Sigmoid colon (tissue), 4 donors: ENCODE data around the gene ZNF474.

Experiments
- EP300 ChIP-seq, 4 donors: sonication (generic); formaldehyde crosslinking; IDR thresholded peaks; one replicate each; pipeline ENCODE4 v1.6.1; 2017; ENCODE audit warnings: antibody characterized with exemption in 4 of 4
- POLR2AphosphoS5 ChIP-seq, 4 donors: sonication (generic); formaldehyde crosslinking; IDR thresholded peaks; one replicate each; pipeline ENCODE4 v1.6.1; 2017; ENCODE audit warnings: antibody characterized with exemption in 4 of 4
- TF ChIP-seq, protein P1 (sequence below), 4 experiments: fragments of 450-650 bp in 3 of 4; fragments of 200-600 bp in 1 of 4; IDR thresholded peaks; one replicate each; pipeline ENCODE4 v1.5.1; 2016 to 2019; ENCODE audit warnings: antibody characterized with exemption in 4 of 4, mild to moderate bottlenecking in 3 of 4, moderate library complexity in 2 of 4

DNA sequence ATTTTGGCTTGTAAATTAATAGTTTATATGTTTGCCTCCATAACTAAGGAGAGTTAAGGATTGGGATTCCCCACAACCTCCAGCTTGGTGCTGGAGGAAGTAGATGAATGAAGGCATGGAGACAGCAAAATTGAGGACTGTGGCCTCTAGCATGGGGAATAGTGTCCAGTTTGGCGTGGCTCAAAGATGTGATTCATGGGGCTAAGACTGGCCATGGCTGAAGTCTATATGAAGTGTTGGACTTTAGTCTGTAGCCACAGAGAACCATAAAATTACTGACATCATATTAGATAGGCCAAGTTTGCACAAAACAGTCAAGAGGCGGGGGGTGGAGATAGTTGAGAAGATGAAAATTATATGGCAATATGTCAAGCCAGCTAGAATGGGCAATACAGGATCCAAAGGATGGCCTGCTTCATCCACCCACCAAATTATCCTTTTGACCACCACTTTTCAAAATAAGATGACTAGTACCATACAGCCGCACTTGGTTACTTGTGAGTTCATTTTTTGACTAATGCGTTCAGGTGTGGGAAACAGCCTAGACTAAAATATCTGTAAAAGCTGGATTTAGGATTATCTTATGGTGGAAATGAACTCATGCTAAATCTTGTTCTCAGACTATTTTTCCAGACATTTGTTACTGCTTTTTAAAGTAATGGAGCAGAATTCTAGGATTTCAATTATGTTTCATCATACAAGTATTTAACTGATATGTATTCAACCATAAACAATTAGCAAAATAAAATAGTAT lies 40.2 kb downstream of the ZNF474 start:
- TF ChIP-seq POLR2AphosphoS5 (IDR thresholded peaks at IDR 0.05): no peak
- TF ChIP-seq, protein P1, sequence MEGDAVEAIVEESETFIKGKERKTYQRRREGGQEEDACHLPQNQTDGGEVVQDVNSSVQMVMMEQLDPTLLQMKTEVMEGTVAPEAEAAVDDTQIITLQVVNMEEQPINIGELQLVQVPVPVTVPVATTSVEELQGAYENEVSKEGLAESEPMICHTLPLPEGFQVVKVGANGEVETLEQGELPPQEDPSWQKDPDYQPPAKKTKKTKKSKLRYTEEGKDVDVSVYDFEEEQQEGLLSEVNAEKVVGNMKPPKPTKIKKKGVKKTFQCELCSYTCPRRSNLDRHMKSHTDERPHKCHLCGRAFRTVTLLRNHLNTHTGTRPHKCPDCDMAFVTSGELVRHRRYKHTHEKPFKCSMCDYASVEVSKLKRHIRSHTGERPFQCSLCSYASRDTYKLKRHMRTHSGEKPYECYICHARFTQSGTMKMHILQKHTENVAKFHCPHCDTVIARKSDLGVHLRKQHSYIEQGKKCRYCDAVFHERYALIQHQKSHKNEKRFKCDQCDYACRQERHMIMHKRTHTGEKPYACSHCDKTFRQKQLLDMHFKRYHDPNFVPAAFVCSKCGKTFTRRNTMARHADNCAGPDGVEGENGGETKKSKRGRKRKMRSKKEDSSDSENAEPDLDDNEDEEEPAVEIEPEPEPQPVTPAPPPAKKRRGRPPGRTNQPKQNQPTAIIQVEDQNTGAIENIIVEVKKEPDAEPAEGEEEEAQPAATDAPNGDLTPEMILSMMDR (IDR thresholded peaks at IDR 0.05): no peak
- no peak for TF ChIP-seq EP300 (IDR thresholded peaks at IDR 0.05)
